ENCODE results near the gene LGALS8.
A peak's percentile ranks its signal among the peaks of the same experiment; 100 is the strongest.

The LGALS8 gene

GRCh38 chr1:236509647-236510401, 14.0 kb upstream of the LGALS8 start:
- no peak for DNase-seq

- DNase-seq, result no peak
These were observed 11.9 kb upstream of the LGALS8 start for GRCh38 chr1:236511735-236512418.

- no peak for DNase-seq
These were observed 8.9 kb upstream of the LGALS8 start for GRCh38 chr1:236514703-236515442.

GRCh38 chr1:236515443-236515958, 8.3 kb upstream of the LGALS8 start:
- DNase-seq, result no peak

GRCh38 chr1:236516929-236517704, 6.7 kb upstream of the LGALS8 start:
- DNase-seq, result no peak

- no peak for DNase-seq
These were observed 5.5 kb upstream of the LGALS8 start for GRCh38 chr1:236518322-236518721.

- DNase-seq, result no peak
These were observed 3.3 kb upstream of the LGALS8 start for GRCh38 chr1:236520445-236521005.

- peak; percentile 61 for DNase-seq
These were observed 662 bp upstream of the LGALS8 start for GRCh38 chr1:236522937-236523703.

- peak; percentile 75 for DNase-seq
These were observed 536 bp downstream of the LGALS8 start for GRCh38 chr1:236524142-236524894.

- DNase-seq, result no peak
These were observed 1.1 kb downstream of the LGALS8 start for GRCh38 chr1:236524895-236525184.

GRCh38 chr1:236526079-236526478, 2.3 kb downstream of the LGALS8 start:
- DNase-seq, result no peak

GRCh38 chr1:236530286-236530685, 6.5 kb downstream of the LGALS8 start:
- DNase-seq, result no peak

- DNase-seq, result no peak
These were observed 7.2 kb downstream of the LGALS8 start for GRCh38 chr1:236530959-236531358.

GRCh38 chr1:236532850-236533249, 9.1 kb downstream of the LGALS8 start:
- no peak for DNase-seq

GRCh38 chr1:236534151-236534651, 10.4 kb downstream of the LGALS8 start:
- no peak for DNase-seq

- no peak for DNase-seq
These were observed 11.4 kb downstream of the LGALS8 start for GRCh38 chr1:236535190-236535589.

GRCh38 chr1:236535662-236536161, 11.9 kb downstream of the LGALS8 start:
- DNase-seq, result no peak

GRCh38 chr1:236536540-236536939, 12.8 kb downstream of the LGALS8 start:
- DNase-seq, result no peak

GRCh38 chr1:236540813-236541465, 17.2 kb downstream of the LGALS8 start:
- DNase-seq, result no peak

- no peak for DNase-seq
These were observed 17.9 kb downstream of the LGALS8 start for GRCh38 chr1:236541710-236542109.
